ENCODE data around the gene TRAM2. TPM values are rescaled to one million over a fixed set of nuclear protein-coding genes. Genes with fewer than 3 reads are reported as not detected.

TRAM2 gene
- total and polyA plus RNA-seq, 2 donors (not counting 3 experiments of a cell fraction or from before 2014, with no cell fraction given): 85.7 to 98.6 TPM

GRCh38 chr6:52570291-52570700, 6.6 kb downstream of the TRAM2 start:
- BruUV-seq (replicated peaks): no TSS peak
- H3K9me1 ChIP-seq (replicated peaks; ENCODE audit: control insufficient read depth, extremely low read depth, insufficient read depth, low read length): no peaks in the 10 kb centered on the region
- H3K79me2 ChIP-seq (ENCODE audit: control insufficient read depth, insufficient read depth, low read length): peaks cover 97% of the 10 kb centered on the region
- H3K9me3 ChIP-seq (replicated peaks; ENCODE audit: control insufficient read depth, insufficient read depth, low read length): no peaks in the 10 kb centered on the region
- TF ChIP-seq POLR2A (IDR thresholded peaks at IDR 0.05; ENCODE audit: low read depth, low read length) (no peak), EZH2 (IDR thresholded peaks at IDR 0.05; ENCODE audit: borderline replicate concordance, low read depth, low read length, severe bottlenecking) (no peak), JUN (IDR thresholded peaks at IDR 0.05; ENCODE audit: borderline replicate concordance, insufficient read depth, insufficient read length, low read depth) (no peak), CTCF (IDR thresholded peaks at IDR 0.05; ENCODE audit: extremely low read depth in 1 of 2, insufficient read depth in 1 of 2, low read depth in 1 of 2, low read length in 2 of 2) (no peak), MYC (IDR thresholded peaks at IDR 0.05; ENCODE audit: low read depth, low read length) (no peak), MAX (IDR thresholded peaks at IDR 0.05; ENCODE audit: insufficient read depth, insufficient read length) (no peak)
- DNase-seq (ENCODE audit: low read depth, low spot score) (peak; percentile 36), FAIRE-seq (no peak)
- intact Hi-C loops (cut with micrococcal nuclease) (loop anchor here (10.0 kb wide), 1 partner anchor 285 kb away; the partner anchor contains the start of gene MCM3), dilution Hi-C loops (cut with MboI; ENCODE audit: extremely low pct_ligation_motif_present, low sequenced_read_pairs) (no loop called here)
- H2AFZ ChIP-seq (ENCODE audit: low read depth, low read length): no peak overlapping the region
- no peak overlapping the region for H3K4me2 ChIP-seq (ENCODE audit: insufficient read depth, low read length)
- H3K9ac ChIP-seq (replicated peaks; ENCODE audit: extremely low read depth, insufficient read depth, low read length): no peak overlapping the region
- H3K4me1 ChIP-seq (ENCODE audit: control insufficient read depth, extremely low read depth, insufficient read depth, low read length): peaks cover 92% of the 10 kb centered on the region
- ChIA-PET POLR2A (no interaction called here), CTCF (interaction anchor here (1.2 to 1.9 kb wide), 2 partner anchors 19 to 27 kb away, joined by 3 to 5 read pairs; no protein-coding TSS in a partner anchor)
- no peaks in the 10 kb centered on the region for H3K27me3 ChIP-seq (ENCODE audit: control insufficient read depth in 2 of 2, insufficient read depth in 2 of 2, low read length in 2 of 2)
- H4K20me1 ChIP-seq (replicated peaks; ENCODE audit: control insufficient read depth, extremely low read depth, insufficient read depth, low read length): no peaks in the 10 kb centered on the region
- no peak overlapping the region for H3K4me3 ChIP-seq (replicated peaks in 1 of 3; ENCODE audit: insufficient read depth in 1 of 3, low read depth in 1 of 3, low read length in 3 of 3)
- no peaks in the 10 kb centered on the region for H3K36me3 ChIP-seq (ENCODE audit: control insufficient read depth in 2 of 2, extremely low read depth in 1 of 2, insufficient read depth in 2 of 2, low read length in 2 of 2)
- peak overlapping the region; percentile 4 for H3K27ac ChIP-seq (ENCODE audit: insufficient read depth, low read depth, low read length)

Data from endothelial cell of umbilical vein (primary cell).